ENCODE data around the gene STK36. TPM values are rescaled to one million over a fixed set of nuclear protein-coding genes. Genes with fewer than 3 reads are reported as not detected.

STK36 gene
- total RNA-seq, 6 experiments from 2014 or later = 9.2 to 14.0 (median 12.7) TPM

- intact Hi-C loops (cut with DNase I) = loop anchor here in 1 of 2 donors (10.0 kb wide), 1 partner anchor 132 kb away; the partner anchor contains the start of gene WNT6
- TF ChIP-seq POLR2A (IDR thresholded peaks at IDR 0.05) = no peak
- no peak for TF ChIP-seq CTCF (IDR thresholded peaks at IDR 0.05)
- H3K27me3 ChIP-seq = no peaks in the 10 kb centered on the region
- H3K27ac ChIP-seq = no peak overlapping the region
- no peak overlapping the region for H3K4me3 ChIP-seq
- no peaks in the 10 kb centered on the region for H3K36me3 ChIP-seq
- peaks cover 0 to 9% (median 0%) of the 10 kb centered on the region in 4 donors for H3K9me3 ChIP-seq
- ATAC-seq (peak in 1 of 4 donors; percentile 20), DNase-seq (no peak)
- H3K4me1 ChIP-seq = peaks cover 0 to 8% (median 0%) of the 10 kb centered on the region in 4 donors
- 40% methylated on average over 1 of the region's 1 CpG for WGBS (ENCODE audit: insufficient coverage, low coverage, low lambda C conversion rate, missing lambda C conversion rate)
These were observed 51.2 kb downstream of the STK36 start for GRCh38 chr2:218722876-218723785.

GRCh38 chr2:218726004-218726574 lies 54.2 kb downstream of the STK36 start:
- no peaks in the 10 kb centered on the region for H3K27me3 ChIP-seq
- no peak for TF ChIP-seq POLR2A (IDR thresholded peaks at IDR 0.05)
- TF ChIP-seq CTCF (IDR thresholded peaks at IDR 0.05) = no peak
- peaks cover 0 to 7% (median under 1%) of the 10 kb centered on the region in 4 donors for H3K4me1 ChIP-seq
- WGBS (ENCODE audit: insufficient coverage, low coverage, low lambda C conversion rate, missing lambda C conversion rate) = 85% methylated on average over 6 of the region's 6 CpGs
- intact Hi-C loops (cut with DNase I) = loop anchor here in 1 of 2 donors (10.0 kb wide), 1 partner anchor 129 kb away; the partner anchor contains the start of gene WNT6
- ATAC-seq = no peak
- H3K27ac ChIP-seq = no peak overlapping the region
- no peaks in the 10 kb centered on the region for H3K36me3 ChIP-seq
- no peak overlapping the region for H3K4me3 ChIP-seq
- DNase-seq = no peak
- peaks cover 0 to 9% (median 0%) of the 10 kb centered on the region in 4 donors for H3K9me3 ChIP-seq

GRCh38 chr2:218727502-218728165 lies 55.7 kb downstream of the STK36 start:
- intact Hi-C loops (cut with DNase I) = loop anchor here in 1 of 2 donors (10.0 kb wide), 1 partner anchor 127 kb away; the partner anchor contains the start of gene WNT6
- Histone ChIP-seq H3K4me3 (no peak overlapping the region), H3K4me1 (peaks cover 3 to 16% (median 10%) of the 10 kb centered on the region in 4 donors), H3K27ac (no peak overlapping the region), H3K9me3 (peaks cover 0 to 9% (median 0%) of the 10 kb centered on the region in 4 donors), H3K27me3 (no peaks in the 10 kb centered on the region), H3K36me3 (no peaks in the 10 kb centered on the region)
- ATAC-seq (peak in 3 of 4 donors; percentile 16 to 62 (median 41)), DNase-seq (no peak)
- no peak for TF ChIP-seq POLR2A (IDR thresholded peaks at IDR 0.05)
- TF ChIP-seq CTCF (IDR thresholded peaks at IDR 0.05) = peak; percentile 27 to 65 (median 50)
- 87% methylated on average over 6 of the region's 6 CpGs for WGBS (ENCODE audit: insufficient coverage, low coverage, low lambda C conversion rate, missing lambda C conversion rate)

- Histone ChIP-seq H3K36me3 (no peaks in the 10 kb centered on the region), H3K4me3 (no peak overlapping the region), H3K4me1 (peaks cover 3 to 34% (median 18%) of the 10 kb centered on the region in 4 donors), H3K27ac (no peak overlapping the region), H3K9me3 (peaks cover 0 to 9% (median 0%) of the 10 kb centered on the region in 4 donors), H3K27me3 (no peaks in the 10 kb centered on the region)
- DNase-seq (no peak), ATAC-seq (no peak)
- intact Hi-C loops (cut with DNase I) = loop anchor here in 1 of 2 donors (10.0 kb wide), 1 partner anchor 125 kb away; the partner anchor contains the start of gene WNT6
- WGBS (ENCODE audit: insufficient coverage, low coverage, low lambda C conversion rate, missing lambda C conversion rate) = 85% methylated on average over 3 of the region's 3 CpGs
- TF ChIP-seq POLR2A (IDR thresholded peaks at IDR 0.05) = no peak
- no peak for TF ChIP-seq CTCF (IDR thresholded peaks at IDR 0.05)
These were observed 57.8 kb downstream of the STK36 start for GRCh38 chr2:218729640-218730039.
